Dermis blood vessel endothelial cell (primary cell): Measurements from ENCODE around the gene GPR45. TPM values are rescaled to one million over a fixed set of nuclear protein-coding genes. Genes with fewer than 3 reads are reported as not detected.

ENCODE experiments used
- total RNA-seq: library from RNA; depleted of rRNA; stranded (reverse); fragments of >200 nt; gene quantifications from 2 replicates; pipeline ENCODE4 v1.2.3, GENCODE V29; 2014

GPR45 gene
- total RNA-seq, 1 donor from 2014 or later = not detected

Other genes starting within 250 kb of the GPR45 start
- gene MRPS9, start 203.7 kb upstream of the GPR45 start, total RNA-seq = 21.4 and 35.1 TPM in 2 replicates
- 47.8 and 75.1 TPM in 2 replicates for gene TGFBRAP1, start 88.0 kb downstream of the GPR45 start, total RNA-seq
- gene C2orf49, start 95.8 kb downstream of the GPR45 start, total RNA-seq = 18.4 and 18.8 TPM in 2 replicates
- 42.0 and 56.4 TPM in 2 replicates for gene FHL2, start 157.3 kb downstream of the GPR45 start, total RNA-seq